Adipocyte (in vitro differentiated cells): ENCODE results near the gene TMEM9.

ENCODE experiments used
- DNase-seq: peaks from one replicate; pipeline ENCODE4 v3.0.0-alpha.2; 2015; ENCODE audit warnings: low read depth
- H3K27me3 ChIP-seq: replicated peaks from 2 replicates; pipeline ENCODE4 v1.7.0; 2013; ENCODE audit warnings: mild to moderate bottlenecking, low read length, moderate library complexity; ENCODE audit not compliant: control insufficient read depth, insufficient read depth
- H3K36me3 ChIP-seq: 2 replicates; pipeline ENCODE4 v1.7.0; 2013; ENCODE audit warnings: low read length, mild to moderate bottlenecking, moderate library complexity; ENCODE audit not compliant: control insufficient read depth, insufficient read depth, severe bottlenecking
- H3K4me1 ChIP-seq: 2 replicates; pipeline ENCODE4 v1.7.0; 2013; ENCODE audit warnings: mild to moderate bottlenecking, low read length, moderate library complexity; ENCODE audit not compliant: control insufficient read depth, insufficient read depth
- H3K4me3 ChIP-seq: 2 replicates; pipeline ENCODE4 v1.7.0; 2013; ENCODE audit warnings: mild to moderate bottlenecking, low read length, moderate library complexity
- H3K9ac ChIP-seq: 2 replicates; pipeline ENCODE4 v1.7.0; 2013; ENCODE audit warnings: mild to moderate bottlenecking, low read length, moderate library complexity
- H3K9me3 ChIP-seq: 2 replicates; pipeline ENCODE4 v1.7.0; 2013; ENCODE audit warnings: mild to moderate bottlenecking, low read length, moderate library complexity; ENCODE audit not compliant: control insufficient read depth

TMEM9 gene

DNA sequence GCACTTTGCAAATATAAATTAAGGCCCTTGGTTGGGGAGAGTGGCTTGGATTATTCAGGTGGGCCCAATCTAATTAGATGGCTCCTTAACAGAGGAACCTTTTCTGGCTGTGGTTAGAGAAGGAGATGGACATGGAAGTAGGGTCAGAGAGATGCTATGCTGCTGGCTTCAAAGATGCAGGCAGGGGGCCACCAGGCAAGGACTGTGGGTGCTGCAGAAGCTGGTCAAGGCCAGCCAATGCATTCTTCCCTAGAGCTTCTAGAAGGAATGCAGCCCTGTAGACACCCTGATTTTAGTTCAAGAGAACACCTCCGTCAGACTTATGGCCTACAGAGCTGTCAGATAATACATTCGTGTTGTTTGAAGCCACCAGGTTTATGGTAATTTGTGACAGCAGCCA is 3.7 kb upstream of the TMEM9 start:
- H3K9ac ChIP-seq, result no peak overlapping the region
- H3K4me3 ChIP-seq, result no peak overlapping the region
- peaks cover 7% of the 10 kb centered on the region for H3K4me1 ChIP-seq
- DNase-seq, result no peak
- H3K9me3 ChIP-seq, result no peaks in the 10 kb centered on the region
- H3K36me3 ChIP-seq, result no peaks in the 10 kb centered on the region
- H3K27me3 ChIP-seq, result peaks cover 17% of the 10 kb centered on the region

DNA sequence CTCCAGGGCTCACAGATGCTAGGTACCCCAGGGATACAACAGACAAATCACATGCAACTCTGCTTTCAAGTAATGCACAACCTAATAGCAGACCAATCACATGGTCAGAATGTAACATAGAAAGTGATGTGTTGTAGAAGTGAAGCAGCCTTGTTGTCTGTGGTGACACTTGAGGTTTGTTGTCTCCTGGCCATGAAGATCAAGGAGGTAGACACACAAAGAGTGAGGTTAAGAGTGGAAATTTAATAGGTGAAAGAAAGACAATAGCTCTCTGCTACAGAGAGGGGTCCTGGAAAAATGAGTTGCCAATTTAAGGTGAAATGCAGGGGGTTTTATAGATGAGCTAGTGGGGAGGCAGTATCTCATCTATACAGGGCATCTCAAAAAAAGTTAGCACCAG is 2.5 kb upstream of the TMEM9 start:
- no peak for DNase-seq
- Histone ChIP-seq H3K27me3 (peaks cover 17% of the 10 kb centered on the region), H3K9me3 (no peaks in the 10 kb centered on the region), H3K4me1 (peaks cover 7% of the 10 kb centered on the region), H3K36me3 (no peaks in the 10 kb centered on the region), H3K4me3 (no peak overlapping the region), H3K9ac (no peak overlapping the region)

DNA sequence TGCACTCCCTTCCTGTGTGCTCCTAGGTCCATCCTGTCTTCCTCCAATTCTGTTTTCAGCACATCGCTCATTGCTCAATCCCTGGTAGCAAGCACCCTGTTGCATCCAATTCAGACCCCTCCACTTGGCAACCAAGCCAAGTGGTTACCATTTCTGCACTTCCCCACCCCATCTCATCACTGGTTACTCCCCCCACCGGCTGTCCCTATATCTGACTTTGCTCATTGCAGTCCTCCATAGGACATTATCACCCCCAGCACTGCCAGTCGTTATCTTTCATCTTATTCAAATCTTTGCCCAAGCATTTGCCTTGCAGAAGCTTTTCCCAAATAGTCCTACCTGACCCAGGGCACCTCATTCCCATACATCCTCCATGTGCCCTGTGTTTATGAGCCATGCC is 2.1 kb upstream of the TMEM9 start:
- H3K4me3 ChIP-seq, result no peak overlapping the region
- peaks cover 17% of the 10 kb centered on the region for H3K27me3 ChIP-seq
- no peak for DNase-seq
- H3K9me3 ChIP-seq, result no peaks in the 10 kb centered on the region
- H3K4me1 ChIP-seq, result peaks cover 7% of the 10 kb centered on the region
- no peak overlapping the region for H3K9ac ChIP-seq
- H3K36me3 ChIP-seq, result no peaks in the 10 kb centered on the region

DNA sequence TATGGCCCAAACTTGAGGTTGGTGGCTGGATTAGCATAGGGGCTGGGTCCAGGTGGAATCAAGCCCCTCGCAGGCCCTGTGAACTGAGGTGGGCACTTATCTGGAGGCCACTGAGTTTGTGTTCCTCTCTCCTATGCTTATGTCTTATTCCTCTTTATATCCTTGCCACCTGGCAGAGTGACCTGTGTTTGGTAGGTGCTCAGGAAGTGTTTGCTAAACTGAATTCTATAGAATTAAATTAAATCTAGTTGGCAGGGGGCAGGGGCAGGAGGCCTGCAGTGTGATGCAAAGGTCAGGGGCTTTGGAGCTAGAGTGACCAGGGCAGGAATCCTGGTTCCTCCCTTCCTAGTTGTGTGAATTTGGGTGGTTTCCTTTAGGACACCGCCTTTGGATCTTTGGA is 1.1 kb upstream of the TMEM9 start:
- Histone ChIP-seq H3K9ac (no peak overlapping the region), H3K36me3 (peaks cover 8% of the 10 kb centered on the region), H3K4me1 (peaks cover 7% of the 10 kb centered on the region), H3K4me3 (no peak overlapping the region), H3K9me3 (no peaks in the 10 kb centered on the region), H3K27me3 (peaks cover 13% of the 10 kb centered on the region)
- no peak for DNase-seq

DNA sequence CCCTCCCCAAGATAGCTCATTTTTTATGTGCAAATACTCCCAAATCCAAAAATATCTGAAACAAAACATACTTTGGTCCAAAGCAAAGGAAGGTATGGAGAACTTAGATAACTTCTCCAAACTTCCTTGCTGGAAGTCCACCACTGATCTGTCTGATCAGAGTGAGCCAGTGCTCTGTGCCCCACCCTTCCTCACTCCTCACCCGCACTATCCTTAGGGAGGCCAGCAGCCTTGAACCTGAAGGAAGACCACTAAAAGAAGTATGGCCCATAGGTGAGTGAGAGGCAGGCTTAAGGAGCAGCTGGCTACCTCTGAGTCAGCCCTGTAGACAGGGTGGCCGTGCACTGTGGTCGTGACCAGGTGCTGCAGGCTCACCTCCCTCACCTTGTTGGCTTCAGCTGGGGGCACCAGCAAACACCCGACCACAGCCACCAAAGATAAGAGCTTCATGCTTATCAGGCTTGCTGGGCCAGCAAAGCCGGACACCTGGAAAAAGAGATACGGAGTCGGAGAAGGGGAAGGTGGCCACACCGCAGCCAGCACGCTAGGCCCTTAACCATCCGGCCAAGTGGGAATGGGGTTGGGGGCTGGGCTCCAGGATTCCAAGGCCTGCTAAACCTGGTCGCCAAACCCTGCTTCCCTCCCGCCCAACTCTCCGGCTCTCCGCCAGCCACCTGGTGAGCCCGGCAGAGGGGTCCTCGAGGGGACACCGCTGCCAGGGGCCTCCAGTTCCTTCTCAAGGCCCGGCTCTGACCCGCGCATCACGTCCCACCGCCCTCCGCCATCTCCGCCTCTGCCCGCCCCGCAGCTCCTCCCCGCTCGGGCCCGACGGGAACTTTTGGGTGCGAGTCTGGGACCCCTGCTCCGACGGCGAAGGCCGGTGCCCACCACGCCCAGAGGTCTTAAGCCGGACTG is 543 bp downstream of the TMEM9 start:
- Histone ChIP-seq H3K9me3 (no peaks in the 10 kb centered on the region), H3K27me3 (peaks cover 8% of the 10 kb centered on the region), H3K36me3 (peaks cover 17% of the 10 kb centered on the region), H3K4me3 (peak overlapping the region; percentile 85), H3K4me1 (peaks cover 7% of the 10 kb centered on the region), H3K9ac (peak overlapping the region; percentile 76)
- no peak for DNase-seq

DNA sequence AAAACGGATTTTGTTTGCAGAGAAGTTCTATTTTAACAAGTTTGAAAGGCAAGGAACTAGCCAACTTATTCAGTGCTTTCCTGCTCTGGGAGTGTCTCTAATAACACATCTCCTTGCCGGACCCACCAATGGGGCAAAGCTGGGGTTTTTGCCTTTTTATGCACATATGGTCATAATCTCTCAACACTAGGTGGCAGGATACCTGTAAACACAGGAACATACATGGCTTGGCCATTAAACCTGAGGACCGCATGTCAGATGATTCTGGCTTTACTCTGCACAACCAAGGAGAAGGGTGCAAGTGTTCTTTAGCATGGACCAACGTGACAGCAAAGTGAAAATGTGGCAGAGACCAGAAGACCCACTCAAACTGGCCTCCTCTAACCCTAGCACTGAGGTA is 4.9 kb downstream of the TMEM9 start:
- Histone ChIP-seq H3K4me1 (peaks cover 7% of the 10 kb centered on the region), H3K9me3 (no peaks in the 10 kb centered on the region), H3K27me3 (no peaks in the 10 kb centered on the region), H3K9ac (no peak overlapping the region), H3K4me3 (no peak overlapping the region), H3K36me3 (peaks cover 51% of the 10 kb centered on the region)
- DNase-seq, result peak; percentile 44

DNA sequence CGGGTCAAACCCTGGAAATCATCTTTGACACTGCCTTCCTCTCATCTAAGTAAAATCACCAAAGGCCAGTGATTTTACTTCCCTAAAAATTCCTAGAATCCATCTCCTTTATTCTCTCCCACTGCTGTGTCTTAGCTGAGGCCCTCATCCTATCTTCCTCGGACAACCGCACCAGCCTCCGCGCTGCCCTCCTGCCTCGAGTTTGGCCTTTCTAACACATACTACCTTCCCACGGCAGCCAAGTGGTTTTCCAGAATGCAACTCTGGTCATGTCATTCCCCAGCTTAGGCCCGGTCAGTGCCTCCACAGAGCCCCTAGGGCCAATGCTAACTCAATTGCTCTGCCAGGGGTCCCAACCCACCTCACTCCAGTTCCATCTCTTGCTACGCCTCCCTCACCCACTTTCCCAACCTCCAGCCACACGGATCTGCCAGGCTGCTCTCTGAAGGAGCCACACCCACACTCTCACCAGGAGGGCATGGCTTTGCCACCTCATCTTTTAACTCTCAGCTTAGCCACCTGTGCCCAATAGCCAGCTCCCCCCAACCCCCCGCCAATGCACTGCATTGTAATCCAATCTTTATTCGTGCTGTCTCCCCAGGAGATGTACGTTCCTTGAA is 6.8 kb downstream of the TMEM9 start:
- H3K4me3 ChIP-seq, result no peak overlapping the region
- H3K9me3 ChIP-seq, result no peaks in the 10 kb centered on the region
- peaks cover 61% of the 10 kb centered on the region for H3K36me3 ChIP-seq
- H3K4me1 ChIP-seq, result peaks cover 9% of the 10 kb centered on the region
- DNase-seq, result no peak
- H3K9ac ChIP-seq, result no peak overlapping the region
- H3K27me3 ChIP-seq, result no peaks in the 10 kb centered on the region

DNA sequence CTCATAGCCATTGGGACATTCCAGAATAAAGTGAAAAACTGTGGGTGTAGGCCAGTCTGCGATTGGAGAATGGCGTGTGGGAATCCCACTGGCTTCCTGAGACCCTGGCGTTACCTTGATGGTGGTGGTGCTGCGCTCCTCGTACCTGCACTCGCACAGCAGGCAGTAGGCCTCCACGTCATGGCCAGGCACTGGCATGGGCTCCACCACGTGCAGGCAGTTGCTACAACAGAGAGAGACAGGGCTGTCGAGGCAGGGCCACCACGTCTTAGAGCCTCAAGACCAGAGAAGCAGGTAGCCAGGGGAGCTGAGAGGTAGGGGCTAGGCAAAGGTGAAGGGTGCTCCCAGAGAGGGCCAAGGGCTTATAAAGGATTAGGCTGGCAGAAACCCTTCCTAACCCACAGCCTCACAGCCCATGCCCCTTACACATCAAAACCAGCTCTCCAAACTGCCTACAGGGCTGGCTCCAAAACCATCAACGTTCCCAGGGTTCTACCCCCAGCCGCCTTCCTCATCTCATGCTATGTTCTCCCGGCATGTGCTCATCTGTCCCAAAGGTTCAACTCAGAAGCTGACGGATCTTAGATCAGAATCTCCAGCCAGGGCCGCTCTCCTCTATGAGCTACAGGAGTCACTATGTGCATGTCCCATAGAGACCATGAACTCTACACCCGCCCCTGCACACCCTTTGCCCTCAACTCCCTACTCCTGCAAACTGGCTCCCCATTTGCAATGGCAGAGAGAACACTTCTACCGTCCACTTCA is 7.5 kb downstream of the TMEM9 start:
- Histone ChIP-seq H3K9me3 (no peaks in the 10 kb centered on the region), H3K27me3 (no peaks in the 10 kb centered on the region), H3K9ac (no peak overlapping the region), H3K36me3 (peaks cover 61% of the 10 kb centered on the region), H3K4me1 (peaks cover 16% of the 10 kb centered on the region), H3K4me3 (no peak overlapping the region)
- no peak for DNase-seq

DNA sequence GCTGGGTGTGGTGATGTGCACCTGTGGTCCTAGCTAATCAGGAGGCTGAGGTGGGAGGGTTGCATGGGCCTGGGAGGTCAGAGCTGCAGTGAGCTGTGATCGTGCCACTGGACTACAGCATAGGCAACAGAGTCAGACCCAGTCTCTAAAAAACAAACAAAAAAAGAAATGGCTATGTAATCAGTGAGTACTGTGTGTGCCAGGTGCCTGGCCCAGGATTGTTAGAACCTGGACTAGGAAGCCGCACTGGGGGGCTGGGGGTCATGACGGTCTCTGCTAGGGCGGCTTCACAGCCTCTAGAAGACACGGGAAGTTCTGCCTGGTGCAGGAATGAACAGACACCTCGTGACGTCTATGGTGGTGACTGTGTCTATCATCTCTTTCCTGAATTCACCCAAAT is 8.5 kb downstream of the TMEM9 start:
- H3K9ac ChIP-seq, result no peak overlapping the region
- peaks cover 57% of the 10 kb centered on the region for H3K36me3 ChIP-seq
- H3K4me3 ChIP-seq, result no peak overlapping the region
- no peaks in the 10 kb centered on the region for H3K9me3 ChIP-seq
- no peak for DNase-seq
- H3K4me1 ChIP-seq, result peaks cover 16% of the 10 kb centered on the region
- H3K27me3 ChIP-seq, result no peaks in the 10 kb centered on the region

DNA sequence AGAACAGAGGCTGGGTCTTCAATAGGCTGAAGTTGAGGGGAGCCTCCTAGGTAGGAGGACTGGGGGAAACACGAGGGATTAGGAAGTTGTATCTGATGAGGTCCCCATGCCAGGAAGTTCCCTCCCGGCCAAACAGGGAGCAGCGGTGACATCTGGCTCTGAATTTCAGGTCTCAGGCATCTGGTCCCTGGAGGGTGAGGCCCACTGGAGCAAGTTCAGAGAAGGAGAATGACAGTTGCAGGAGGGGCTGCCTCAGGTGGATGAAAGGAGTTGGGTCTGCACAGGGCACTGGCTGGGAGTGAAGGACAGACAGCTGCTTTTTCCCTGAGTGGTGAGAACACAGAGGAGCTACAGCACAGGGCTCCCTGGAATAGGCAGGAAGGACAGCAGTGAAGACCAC is 9.1 kb downstream of the TMEM9 start:
- DNase-seq, result no peak
- Histone ChIP-seq H3K4me3 (no peak overlapping the region), H3K4me1 (peaks cover 16% of the 10 kb centered on the region), H3K27me3 (no peaks in the 10 kb centered on the region), H3K36me3 (peaks cover 56% of the 10 kb centered on the region), H3K9ac (no peak overlapping the region), H3K9me3 (no peaks in the 10 kb centered on the region)

DNA sequence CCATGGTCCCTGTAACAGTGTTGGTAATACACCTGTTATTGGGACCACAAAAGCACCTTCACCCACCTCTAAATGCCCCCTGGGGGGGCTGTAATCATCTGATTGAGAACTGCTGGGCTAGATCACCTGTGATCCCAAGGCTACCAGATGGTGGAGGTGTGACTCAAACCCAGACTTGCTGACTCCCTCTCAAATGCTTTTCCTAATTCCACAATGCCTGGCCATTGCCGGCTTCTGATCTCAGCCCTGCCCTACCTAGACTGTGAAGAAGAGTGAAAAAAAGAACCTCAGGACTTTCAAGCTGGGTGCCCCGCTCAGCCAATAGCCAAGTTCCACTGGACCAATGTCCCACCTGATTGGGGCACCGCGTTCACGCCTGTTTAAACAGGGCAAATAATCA is 9.6 kb downstream of the TMEM9 start:
- Histone ChIP-seq H3K4me1 (peaks cover 16% of the 10 kb centered on the region), H3K4me3 (no peak overlapping the region), H3K9me3 (no peaks in the 10 kb centered on the region), H3K27me3 (no peaks in the 10 kb centered on the region), H3K36me3 (peaks cover 53% of the 10 kb centered on the region), H3K9ac (no peak overlapping the region)
- no peak for DNase-seq
